GM06990 (cell line): ENCODE measurements around the gene HAPSTR1.

Source experiments
- DNase-seq: peaks from one replicate; pipeline ENCODE4 v3.0.0-alpha.2; 2011; ENCODE audit not compliant: insufficient read length; ENCODE audit errors: extremely low read depth
- H3K27me3 ChIP-seq: replicated peaks from 2 replicates; pipeline ENCODE4 v1.6.0; 2011; ENCODE audit warnings: low read length; ENCODE audit not compliant: control insufficient read depth, insufficient read depth
- H3K36me3 ChIP-seq: 2 replicates; pipeline ENCODE4 v1.5.1; 2011; ENCODE audit warnings: low read length; ENCODE audit not compliant: control insufficient read depth, insufficient read depth
- H3K4me3 ChIP-seq: replicated peaks from 2 replicates; pipeline ENCODE4 v1.5.1; 2011; ENCODE audit warnings: low read depth, mild to moderate bottlenecking, control low read depth, low read length
- CTCF ChIP-seq: IDR thresholded peaks from 2 replicates; pipeline ENCODE4 v1.5.1; 2011; ENCODE audit warnings: low read length, control low read depth, mild to moderate bottlenecking, inconsistent platforms; ENCODE audit not compliant: insufficient read depth, poor library complexity, severe bottlenecking

Gene HAPSTR1

GRCh38 chr16:9054460-9054859, 37.0 kb upstream of the HAPSTR1 start:
- no peak for TF ChIP-seq CTCF
- Histone ChIP-seq H3K27me3 (no peaks in the 10 kb centered on the region), H3K36me3 (no peaks in the 10 kb centered on the region), H3K4me3 (no peak overlapping the region)
- no peak for DNase-seq

GRCh38 chr16:9055115-9055514, 36.3 kb upstream of the HAPSTR1 start:
- no peaks in the 10 kb centered on the region for H3K36me3 ChIP-seq
- no peaks in the 10 kb centered on the region for H3K27me3 ChIP-seq
- TF ChIP-seq CTCF: no peak
- no peak for DNase-seq
- no peak overlapping the region for H3K4me3 ChIP-seq

- no peak for TF ChIP-seq CTCF
- DNase-seq: no peak
- Histone ChIP-seq H3K36me3 (no peaks in the 10 kb centered on the region), H3K27me3 (no peaks in the 10 kb centered on the region), H3K4me3 (no peak overlapping the region)
Measured at GRCh38 chr16:9055661-9056060, 35.8 kb upstream of the HAPSTR1 start.

- H3K4me3 ChIP-seq: no peak overlapping the region
- no peak for TF ChIP-seq CTCF
Measured at GRCh38 chr16:9056061-9056460, 35.4 kb upstream of the HAPSTR1 start.

GRCh38 chr16:9058211-9058610, 33.2 kb upstream of the HAPSTR1 start:
- DNase-seq: no peak
- Histone ChIP-seq H3K36me3 (no peaks in the 10 kb centered on the region), H3K27me3 (no peaks in the 10 kb centered on the region), H3K4me3 (no peak overlapping the region)
- TF ChIP-seq CTCF: no peak

More at GRCh38 chr16:9056061-9056460, 35.4 kb upstream of the HAPSTR1 start:
- no peak for DNase-seq
- Histone ChIP-seq H3K36me3 (no peaks in the 10 kb centered on the region), H3K27me3 (no peaks in the 10 kb centered on the region)

- TF ChIP-seq CTCF: no peak
- DNase-seq: no peak
- no peaks in the 10 kb centered on the region for H3K36me3 ChIP-seq
- H3K27me3 ChIP-seq: no peaks in the 10 kb centered on the region
- no peak overlapping the region for H3K4me3 ChIP-seq
Measured at GRCh38 chr16:9060225-9060624, 31.2 kb upstream of the HAPSTR1 start.
